Measurements from ENCODE around the gene QPCT.

QPCT gene

GRCh38 chr2:37323781-37324535, 20.5 kb upstream of the QPCT start:
- TF ChIP-seq CTCF (IDR thresholded peaks at IDR 0.05; ENCODE audit: control extremely low read depth, extremely low read depth, low read depth, missing control alignments) = no peak
- CTCF ChIA-PET = interaction anchor here (1.0 to 2.9 kb wide), 3 partner anchors 10 to 714 kb away, joined by 3 to 7 read pairs (median 5); no protein-coding TSS in a partner anchor
- POLR2A ChIA-PET = no interaction called here
- peak; percentile 19 for DNase-seq (ENCODE audit: extremely low spot score)

GRCh38 chr2:37324536-37324785, 20.0 kb upstream of the QPCT start:
- ChIA-PET POLR2A (no interaction called here), CTCF (interaction anchor here (2.6 kb wide), 1 partner anchor 11 kb away, joined by 5 read pairs; no protein-coding TSS in a partner anchor)
- DNase-seq (ENCODE audit: extremely low spot score) = no peak
- peak; percentile 29 for TF ChIP-seq CTCF (IDR thresholded peaks at IDR 0.05; ENCODE audit: control extremely low read depth, extremely low read depth, low read depth, missing control alignments)

GRCh38 chr2:37324786-37325624, 19.4 kb upstream of the QPCT start, which contains the start of gene PRKD3:
Gene PRKD3 (minus strand): TSS chr2:37324833. CDS start chr2:37316524, 8,309 bp downstream.
- TF ChIP-seq CTCF (IDR thresholded peaks at IDR 0.05; ENCODE audit: control extremely low read depth, extremely low read depth, low read depth, missing control alignments) = no peak
- CTCF ChIA-PET = interaction anchor here (1.0 to 2.6 kb wide), 2 partner anchors 11 to 552 kb away, joined by 3 to 5 read pairs; no protein-coding TSS in a partner anchor
- peak; percentile 89 for DNase-seq (ENCODE audit: extremely low spot score)
- POLR2A ChIA-PET = no interaction called here

- peak; percentile 19 for DNase-seq (ENCODE audit: extremely low spot score)
- ChIA-PET CTCF (interaction anchor here (1.0 kb wide), 1 partner anchor 551 kb away, joined by 3 read pairs; no protein-coding TSS in a partner anchor), POLR2A (no interaction called here)
- no peak for TF ChIP-seq CTCF (IDR thresholded peaks at IDR 0.05; ENCODE audit: control extremely low read depth, extremely low read depth, low read depth, missing control alignments)
Measured at GRCh38 chr2:37325625-37326071, 18.8 kb upstream of the QPCT start.

GRCh38 chr2:37326285-37326684, 18.1 kb upstream of the QPCT start:
- DNase-seq (ENCODE audit: extremely low spot score) = no peak
- no peak for TF ChIP-seq CTCF (IDR thresholded peaks at IDR 0.05; ENCODE audit: control extremely low read depth, extremely low read depth, low read depth, missing control alignments)
- CTCF ChIA-PET = no interaction called here
- POLR2A ChIA-PET = no interaction called here

- ChIA-PET POLR2A (no interaction called here), CTCF (interaction anchor here (0.7 to 1.3 kb wide), 4 partner anchors 8 to 169 kb away, joined by 3 read pairs; no protein-coding TSS in a partner anchor)
- DNase-seq (ENCODE audit: extremely low spot score) = no peak
- no peak for TF ChIP-seq CTCF (IDR thresholded peaks at IDR 0.05; ENCODE audit: control extremely low read depth, extremely low read depth, low read depth, missing control alignments)
Measured at GRCh38 chr2:37326866-37327634, 17.4 kb upstream of the QPCT start.
